SH-SY5Y (cell line): ENCODE data around the gene TENT5C.

Experiments used
- GATA2 ChIP-seq: IDR thresholded peaks from 2 replicates; pipeline ENCODE4 v1.6.1; 2011; ENCODE audit warnings: mild to moderate bottlenecking, low read depth, low read length
- GATA3 ChIP-seq: IDR thresholded peaks from 2 replicates; pipeline ENCODE4 v1.6.1; 2011; ENCODE audit warnings: low read depth, mild to moderate bottlenecking, low read length, moderate library complexity

DNA sequence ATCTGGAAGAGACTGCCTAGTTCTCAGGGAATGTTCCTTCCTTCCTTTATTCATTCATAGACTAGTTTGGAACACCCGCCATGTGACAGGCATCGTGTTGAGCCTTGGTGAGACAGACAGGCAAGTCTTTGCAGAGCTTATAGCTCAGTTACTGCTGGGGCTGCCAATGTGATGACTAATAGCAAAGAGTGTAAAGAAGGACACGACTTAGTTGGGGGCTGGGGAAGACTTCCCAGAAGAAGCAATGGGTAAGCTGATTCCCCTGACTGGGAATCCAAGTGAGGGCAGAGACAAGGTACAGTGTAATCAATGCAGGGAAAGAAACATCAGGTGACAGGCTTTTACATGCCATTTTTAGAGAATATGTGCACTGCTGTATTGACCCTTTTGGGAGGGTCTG is 51.2 kb downstream of the TENT5C start:
- TF ChIP-seq GATA3: no peak
- TF ChIP-seq GATA2: no peak
